HS-5 (cell line): ENCODE results near the gene PLCH1.

Experiments used
- DNase-seq: peaks from one replicate; pipeline ENCODE4 v3.0.0-alpha.2; 2012; ENCODE audit warnings: low read depth

Gene PLCH1

GRCh38 chr3:155744626-155745324 lies at the start of gene PLCH1:
PLCH1 (minus strand) TSS chr3:155745071; CDS start chr3:155704224, 40,847 bp downstream.
- no peak for DNase-seq

GRCh38 chr3:155792532-155792931 lies 47.7 kb upstream of the PLCH1 start:
- DNase-seq, result no peak

GRCh38 chr3:155791190-155791589 lies 46.3 kb upstream of the PLCH1 start:
- DNase-seq, result no peak

GRCh38 chr3:155790272-155790925 lies 45.5 kb upstream of the PLCH1 start:
- no peak for DNase-seq

- no peak for DNase-seq
These were observed 40.9 kb upstream of the PLCH1 start for GRCh38 chr3:155785662-155786295.

GRCh38 chr3:155782390-155782953 lies 37.6 kb upstream of the PLCH1 start:
- no peak for DNase-seq

- DNase-seq, result no peak
These were observed 35.4 kb upstream of the PLCH1 start for GRCh38 chr3:155780291-155780690.

- no peak for DNase-seq
These were observed 33.6 kb upstream of the PLCH1 start for GRCh38 chr3:155778462-155778861.

GRCh38 chr3:155772801-155773200 lies 27.9 kb upstream of the PLCH1 start:
- no peak for DNase-seq

- DNase-seq, result no peak
These were observed 26.3 kb upstream of the PLCH1 start for GRCh38 chr3:155771126-155771525.

GRCh38 chr3:155766206-155766605 lies 21.3 kb upstream of the PLCH1 start:
- peak; percentile 34 for DNase-seq

- DNase-seq, result no peak
These were observed 19.1 kb upstream of the PLCH1 start for GRCh38 chr3:155763870-155764463.

- no peak for DNase-seq
These were observed 15.8 kb upstream of the PLCH1 start for GRCh38 chr3:155760653-155761052.

GRCh38 chr3:155757577-155757976 lies 12.7 kb upstream of the PLCH1 start:
- no peak for DNase-seq

GRCh38 chr3:155753038-155753639 lies 8.3 kb upstream of the PLCH1 start:
- no peak for DNase-seq

GRCh38 chr3:155748611-155749365 lies 3.9 kb upstream of the PLCH1 start:
- DNase-seq, result no peak

- DNase-seq, result no peak
These were observed 3.0 kb upstream of the PLCH1 start for GRCh38 chr3:155747946-155748290.

- DNase-seq, result no peak
These were observed 2.5 kb upstream of the PLCH1 start for GRCh38 chr3:155747286-155747945.

GRCh38 chr3:155746703-155747102 lies 1.8 kb upstream of the PLCH1 start:
- no peak for DNase-seq

GRCh38 chr3:155745795-155746550 lies 1.1 kb upstream of the PLCH1 start:
- no peak for DNase-seq
